Right lobe of liver (tissue), 6 donors: Measurements from ENCODE around the gene THG1L. TPM values are rescaled to one million over a fixed set of nuclear protein-coding genes. Genes with fewer than 3 reads are reported as not detected.

Experiments used
- ATAC-seq, 4 donors: fragments of 200-7000 bp; cut with Tn5 transposase; one replicate each; pipeline ENCODE4 v1.9.1; 2020; ENCODE audit warnings: mild to moderate bottlenecking in 4 of 4, moderate library complexity in 4 of 4
- DNase-seq, 3 donors: peaks; one replicate each; pipeline ENCODE4 v3.0.0-alpha.2; 2020
- H3K27ac ChIP-seq, 3 donors: fragments of 200-600 bp; one replicate each; pipeline ENCODE4 v1.8.0; 2022
- H3K27me3 ChIP-seq, 2 donors: fragments of 200-600 bp; one replicate each; pipeline ENCODE4 v1.8.0; 2022
- H3K36me3 ChIP-seq, 4 donors: fragments of 200-600 bp; sonication (generic) in 1 of 4; one replicate each; pipeline versions ENCODE4 v1.5.1 to v1.8.0; 2017 to 2022; ENCODE audit warnings: control low read depth in 1 of 4
- H3K4me1 ChIP-seq, 4 donors: fragments of 200-600 bp; sonication (generic) in 1 of 4; one replicate each; pipeline versions ENCODE4 v1.5.1 to v1.8.0; 2017 to 2022; ENCODE audit warnings: control low read depth in 1 of 4
- H3K4me3 ChIP-seq, 3 donors: fragments of 200-600 bp; one replicate each; pipeline ENCODE4 v1.8.0; 2022
- H3K9me3 ChIP-seq, 4 donors: fragments of 200-600 bp; sonication (generic) in 1 of 4; one replicate each; pipeline versions ENCODE4 v1.5.1 to v1.8.0; 2017 to 2022; ENCODE audit warnings: control low read depth in 1 of 4
- CTCF ChIP-seq, 4 donors: fragments of 200-600 bp in 3 of 4; fragments of 450-650 bp in 1 of 4; IDR thresholded peaks; one replicate each; pipeline versions ENCODE4 v1.5.1 to v1.8.0; 2016 to 2022; ENCODE audit warnings: antibody characterized with exemption in 4 of 4, mild to moderate bottlenecking in 2 of 4
- POLR2A ChIP-seq: fragments of 450-650 bp; IDR thresholded peaks from one replicate; pipeline ENCODE4 v1.6.1; 2017; ENCODE audit warnings: antibody characterized with exemption, mild to moderate bottlenecking
- WGBS: methylation state at CpG from one replicate; pipeline ENCODE4 v1.1.6; 2018; ENCODE audit warnings: low coverage, low lambda C conversion rate; ENCODE audit not compliant: insufficient coverage; ENCODE audit errors: missing lambda C conversion rate; 5-methylcytosine and 5-hydroxymethylcytosine counted together
- intact Hi-C, 2 donors: fragments of 100-400 bp; cut with DNase I; formaldehyde crosslinking; loops; one replicate each; pipeline versions ENCODE4 v1.11.2 to v1.14.1; 2022
- total RNA-seq, 6 experiments: library from RNA; depleted of rRNA in 2 of 6; stranded (reverse); fragments of >200 nt in 2 of 6; fragmentation: NEBNext Ultra II Directional in 3 of 6; extraction: Animal tissue kit (Norgen Biotek cat#: 25700) in 3 of 6; gene quantifications; one replicate each; pipeline versions ENCODE4 v1.1.0 to v1.2.4, GENCODE V29; 2016 to 2023
- donor health status: DM: no; HTN: yes; CAD: no.
- donor health status: DM: no; HTN: no; CAD: no.
- donor health status: DM: no; HTN: no; CAD: no.
- donor health status: DM: no; HTN: yes; CAD: no.
- donor health status: DM: no; HTN: yes; CAD: no.

Gene THG1L
- total RNA-seq, 6 experiments from 2014 or later: 3.3 to 7.8 (median 5.5) TPM

DNA sequence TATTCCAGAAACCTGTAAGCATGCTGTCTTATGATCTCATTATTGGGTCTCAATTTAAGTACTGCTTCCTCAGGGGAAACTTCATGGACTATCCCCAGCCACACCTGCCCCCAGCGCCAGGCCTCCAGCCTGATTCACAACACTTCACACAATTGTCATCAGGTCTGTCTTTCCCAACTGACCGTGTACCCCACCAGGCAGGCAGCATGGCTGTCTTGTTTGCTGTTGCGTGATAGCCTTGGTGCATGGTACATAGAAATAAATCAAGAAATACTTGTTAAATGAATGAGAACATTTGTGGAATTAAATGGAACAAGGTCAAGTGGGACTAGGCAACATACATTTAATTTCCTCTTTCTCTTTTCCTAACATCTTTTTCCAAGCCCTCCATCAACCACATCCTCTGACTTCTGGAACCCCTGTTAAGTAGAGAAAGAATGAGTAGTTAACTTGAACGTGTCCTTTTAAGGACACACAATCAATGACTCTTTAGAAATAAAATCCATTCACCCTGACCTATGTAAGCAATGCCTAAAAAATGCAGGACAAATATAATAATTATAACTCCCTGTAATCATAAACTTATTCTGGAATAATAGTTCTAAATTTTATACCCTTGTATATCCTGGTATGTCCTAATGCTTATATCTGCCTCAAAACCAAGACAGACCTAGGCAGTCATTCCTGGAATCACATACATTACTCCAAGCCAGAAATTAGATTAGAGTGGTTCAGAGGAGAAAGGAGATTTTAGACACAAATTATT is 17.2 kb upstream of the THG1L start:
- H3K36me3 ChIP-seq: no peaks in the 10 kb centered on the region
- intact Hi-C loops: loop anchor here in 1 of 2 donors (10.0 kb wide), 1 partner anchor 269 kb away; no protein-coding TSS in a partner anchor
- DNase-seq (no peak), ATAC-seq (no peak)
- peaks cover 0 to 4% (median 0%) of the 10 kb centered on the region in 4 donors for H3K4me1 ChIP-seq
- H3K4me3 ChIP-seq: no peak overlapping the region
- H3K9me3 ChIP-seq: no peaks in the 10 kb centered on the region
- no peak overlapping the region for H3K27ac ChIP-seq
- WGBS: 81% methylated on average over 4 of the region's 4 CpGs
- no peaks in the 10 kb centered on the region for H3K27me3 ChIP-seq
- no peak for TF ChIP-seq POLR2A
- no peak for TF ChIP-seq CTCF (IDR thresholded peaks at IDR 0.05)

DNA sequence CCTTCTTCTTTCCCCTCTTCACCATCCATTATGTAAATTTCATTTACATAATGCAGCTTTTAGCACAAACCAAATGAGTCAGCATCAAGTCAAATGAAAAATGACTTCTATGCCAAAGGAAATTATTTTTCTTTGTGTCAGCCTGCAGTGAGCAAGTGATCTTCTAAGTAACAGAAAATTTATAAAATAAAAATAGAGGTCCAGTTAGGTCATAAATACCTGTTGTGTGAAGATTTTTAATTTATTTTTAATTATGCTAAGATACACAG is 16.7 kb upstream of the THG1L start:
- Histone ChIP-seq H3K27ac (no peak overlapping the region), H3K4me3 (no peak overlapping the region), H3K4me1 (peaks cover 0 to 4% (median 0%) of the 10 kb centered on the region in 4 donors), H3K36me3 (no peaks in the 10 kb centered on the region), H3K9me3 (no peaks in the 10 kb centered on the region), H3K27me3 (no peaks in the 10 kb centered on the region)
- ATAC-seq (no peak), DNase-seq (no peak)
- intact Hi-C loops: loop anchor here in 1 of 2 donors (10.0 kb wide), 1 partner anchor 270 kb away; no protein-coding TSS in a partner anchor
- TF ChIP-seq POLR2A: no peak
- TF ChIP-seq CTCF (IDR thresholded peaks at IDR 0.05): no peak

DNA sequence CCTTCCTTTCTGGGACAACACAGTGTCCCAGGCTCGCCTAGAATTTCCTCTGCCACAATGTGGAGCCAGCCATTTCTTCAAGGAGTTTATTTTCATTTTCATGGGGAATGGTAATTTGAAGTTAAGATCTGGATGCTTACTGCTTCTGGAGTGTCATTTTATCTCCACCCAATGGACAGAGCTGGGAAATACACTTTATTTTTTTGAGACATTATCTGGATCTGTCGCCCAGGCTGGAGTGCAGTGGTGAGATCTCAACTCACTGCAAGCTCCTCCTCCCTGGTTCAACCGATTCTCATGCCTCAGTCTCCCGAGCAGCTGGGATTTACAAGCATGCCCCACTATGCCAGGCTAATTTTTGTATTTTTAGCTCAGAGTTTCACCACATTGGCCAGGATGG is 12.7 kb upstream of the THG1L start:
- TF ChIP-seq POLR2A (no peak), CTCF (IDR thresholded peaks at IDR 0.05) (peak; percentile 61 to 70 (median 64))
- Histone ChIP-seq H3K9me3 (no peaks in the 10 kb centered on the region), H3K27me3 (no peaks in the 10 kb centered on the region), H3K4me1 (peaks cover 0 to 4% (median 0%) of the 10 kb centered on the region in 4 donors), H3K36me3 (no peaks in the 10 kb centered on the region), H3K27ac (no peak overlapping the region), H3K4me3 (no peak overlapping the region)
- DNase-seq (no peak), ATAC-seq (peak; percentile 93 to 99 (median 94))
- WGBS: 0% methylated on average over 4 of the region's 4 CpGs
- intact Hi-C loops: loop anchor here in 1 of 2 donors (10.0 kb wide), 1 partner anchor 274 kb away; no protein-coding TSS in a partner anchor

DNA sequence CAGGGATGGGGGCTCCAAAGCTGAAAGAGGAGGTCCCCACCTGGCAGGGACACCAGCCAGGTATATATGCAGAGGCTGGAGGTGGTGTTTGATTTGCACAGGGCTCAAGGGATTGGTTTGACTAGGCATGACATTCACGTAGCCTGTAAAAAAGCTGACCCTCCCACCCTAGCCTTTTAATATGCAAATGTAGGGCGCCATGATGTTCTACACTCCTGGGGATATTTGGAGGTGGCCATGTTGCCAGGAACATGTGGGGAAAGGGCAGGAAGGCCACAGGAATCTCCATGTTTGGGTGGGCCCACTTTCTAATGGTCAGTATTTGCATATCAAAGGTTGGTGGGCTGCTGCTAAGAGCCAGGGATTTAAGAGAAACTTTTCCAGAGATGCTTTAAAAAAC is 12.0 kb upstream of the THG1L start:
- Histone ChIP-seq H3K36me3 (no peaks in the 10 kb centered on the region), H3K9me3 (no peaks in the 10 kb centered on the region), H3K27ac (no peak overlapping the region), H3K27me3 (no peaks in the 10 kb centered on the region), H3K4me3 (no peak overlapping the region), H3K4me1 (peaks cover 0 to 4% (median 0%) of the 10 kb centered on the region in 4 donors)
- no peak for DNase-seq
- ATAC-seq: no peak
- intact Hi-C loops: loop anchor here in 1 of 2 donors (10.0 kb wide), 1 partner anchor 274 kb away; no protein-coding TSS in a partner anchor
- TF ChIP-seq POLR2A: no peak
- TF ChIP-seq CTCF (IDR thresholded peaks at IDR 0.05): no peak
- WGBS: 83% methylated on average over 1 of the region's 2 CpGs
